ENCODE results near the gene PAXIP1.
"Not testable (repeated sequence)": the region's sequence is repeated elsewhere in the genome, so short reads cannot be mapped to it uniquely, and the experiment has no call there.

Gene PAXIP1, protein sequence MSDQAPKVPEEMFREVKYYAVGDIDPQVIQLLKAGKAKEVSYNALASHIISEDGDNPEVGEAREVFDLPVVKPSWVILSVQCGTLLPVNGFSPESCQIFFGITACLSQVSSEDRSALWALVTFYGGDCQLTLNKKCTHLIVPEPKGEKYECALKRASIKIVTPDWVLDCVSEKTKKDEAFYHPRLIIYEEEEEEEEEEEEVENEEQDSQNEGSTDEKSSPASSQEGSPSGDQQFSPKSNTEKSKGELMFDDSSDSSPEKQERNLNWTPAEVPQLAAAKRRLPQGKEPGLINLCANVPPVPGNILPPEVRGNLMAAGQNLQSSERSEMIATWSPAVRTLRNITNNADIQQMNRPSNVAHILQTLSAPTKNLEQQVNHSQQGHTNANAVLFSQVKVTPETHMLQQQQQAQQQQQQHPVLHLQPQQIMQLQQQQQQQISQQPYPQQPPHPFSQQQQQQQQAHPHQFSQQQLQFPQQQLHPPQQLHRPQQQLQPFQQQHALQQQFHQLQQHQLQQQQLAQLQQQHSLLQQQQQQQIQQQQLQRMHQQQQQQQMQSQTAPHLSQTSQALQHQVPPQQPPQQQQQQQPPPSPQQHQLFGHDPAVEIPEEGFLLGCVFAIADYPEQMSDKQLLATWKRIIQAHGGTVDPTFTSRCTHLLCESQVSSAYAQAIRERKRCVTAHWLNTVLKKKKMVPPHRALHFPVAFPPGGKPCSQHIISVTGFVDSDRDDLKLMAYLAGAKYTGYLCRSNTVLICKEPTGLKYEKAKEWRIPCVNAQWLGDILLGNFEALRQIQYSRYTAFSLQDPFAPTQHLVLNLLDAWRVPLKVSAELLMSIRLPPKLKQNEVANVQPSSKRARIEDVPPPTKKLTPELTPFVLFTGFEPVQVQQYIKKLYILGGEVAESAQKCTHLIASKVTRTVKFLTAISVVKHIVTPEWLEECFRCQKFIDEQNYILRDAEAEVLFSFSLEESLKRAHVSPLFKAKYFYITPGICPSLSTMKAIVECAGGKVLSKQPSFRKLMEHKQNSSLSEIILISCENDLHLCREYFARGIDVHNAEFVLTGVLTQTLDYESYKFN

DNA sequence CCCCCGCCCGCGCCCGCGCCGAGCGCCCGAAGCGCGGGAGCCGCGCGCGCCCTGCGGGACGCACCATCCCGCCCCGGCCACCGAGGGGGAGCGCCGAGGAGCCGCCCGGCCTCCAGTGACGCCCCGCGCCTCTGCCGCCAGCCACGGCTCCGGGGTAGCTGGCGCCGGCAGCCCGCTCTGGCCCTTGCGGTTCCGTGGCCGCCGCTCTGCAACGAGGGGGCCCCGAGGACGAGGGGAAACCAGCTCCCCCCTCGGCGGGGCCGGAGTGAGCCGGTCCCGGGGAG, at the start of gene PAXIP1:
PAXIP1 (minus strand) TSS at position 33 of the 284 bp plus-strand sequence. CDS start 195 bp downstream, outside the sequence.
- no peak for DNase-seq

DNA sequence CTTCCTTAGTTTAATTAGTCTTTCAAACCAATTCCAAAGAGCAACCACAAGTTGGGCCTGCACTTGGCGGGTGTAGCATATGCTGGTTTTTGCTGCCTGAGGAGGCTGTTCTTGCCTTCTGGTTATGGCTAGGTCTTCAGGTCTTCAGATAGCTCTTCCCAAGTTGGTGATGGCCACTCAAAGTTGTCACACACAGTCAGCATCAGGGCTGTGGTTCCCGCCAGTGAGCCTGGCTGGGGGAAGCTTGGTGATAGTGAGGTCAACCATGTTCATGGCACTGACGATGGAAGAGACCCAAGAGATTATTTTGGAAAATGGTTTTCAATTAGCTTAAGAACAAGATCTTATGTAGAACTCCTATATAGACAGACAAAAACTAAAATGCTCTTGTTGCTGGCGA, 48.4 kb upstream of the PAXIP1 start:
- DNase-seq, result no peak

DNA sequence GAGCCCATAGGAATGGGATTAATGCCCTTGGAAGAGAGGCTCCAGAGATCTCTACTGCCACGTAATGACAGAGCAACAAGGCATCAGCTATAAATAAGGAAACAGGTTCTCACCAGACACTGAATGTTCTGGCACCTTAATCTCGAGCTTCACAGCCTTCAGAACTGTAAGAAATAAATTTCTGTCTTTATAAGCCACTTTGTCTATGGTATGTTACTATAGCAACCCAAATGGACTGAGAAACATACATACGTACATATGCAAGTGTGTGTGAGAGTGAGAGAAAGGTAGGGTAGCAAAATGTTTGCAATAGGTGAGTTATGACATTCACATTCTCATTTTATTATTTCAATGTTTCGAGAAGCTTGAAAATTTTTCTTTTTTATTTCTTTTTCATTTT, 45.1 kb upstream of the PAXIP1 start:
- DNase-seq, result no peak

DNA sequence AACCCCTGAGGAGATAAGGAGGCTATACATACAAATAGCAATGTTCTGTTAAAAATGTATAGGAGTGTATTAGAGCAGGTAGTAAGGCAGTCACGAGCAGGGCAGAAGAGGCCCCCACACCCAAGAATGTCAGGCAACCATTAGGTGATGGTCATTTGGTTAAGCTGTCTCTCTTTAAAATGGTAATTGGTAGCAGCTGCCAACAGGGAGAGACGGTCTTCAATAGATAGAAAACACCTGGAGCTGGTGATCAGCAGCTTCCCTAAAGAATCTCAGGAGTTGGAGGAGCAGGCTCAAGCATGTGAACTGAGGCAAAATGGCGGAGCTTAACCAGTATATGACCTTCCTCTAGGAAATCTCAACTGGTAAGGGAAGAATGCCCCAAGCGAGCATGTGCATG, 40.8 kb upstream of the PAXIP1 start:
- DNase-seq, result no peak

DNA sequence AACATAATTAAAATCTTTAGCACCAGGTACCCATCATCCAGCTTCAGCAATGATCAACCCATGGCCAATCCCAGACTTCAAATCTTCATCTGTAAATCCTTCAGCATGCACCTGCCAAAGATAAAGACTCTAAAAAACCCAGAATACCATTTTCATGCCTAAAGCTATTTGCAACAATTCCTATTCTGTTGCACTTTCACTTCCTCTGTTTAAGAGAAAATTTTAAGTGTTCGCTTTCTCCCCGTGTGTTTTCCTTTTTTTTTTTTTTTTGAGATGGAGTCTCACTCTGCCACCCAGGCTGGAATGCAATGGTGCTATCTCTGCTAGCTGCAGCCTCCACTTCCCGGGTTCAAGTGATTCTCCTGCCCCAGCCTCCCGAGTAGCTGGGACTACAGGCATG, 35.4 kb upstream of the PAXIP1 start:
- no peak for DNase-seq

DNA sequence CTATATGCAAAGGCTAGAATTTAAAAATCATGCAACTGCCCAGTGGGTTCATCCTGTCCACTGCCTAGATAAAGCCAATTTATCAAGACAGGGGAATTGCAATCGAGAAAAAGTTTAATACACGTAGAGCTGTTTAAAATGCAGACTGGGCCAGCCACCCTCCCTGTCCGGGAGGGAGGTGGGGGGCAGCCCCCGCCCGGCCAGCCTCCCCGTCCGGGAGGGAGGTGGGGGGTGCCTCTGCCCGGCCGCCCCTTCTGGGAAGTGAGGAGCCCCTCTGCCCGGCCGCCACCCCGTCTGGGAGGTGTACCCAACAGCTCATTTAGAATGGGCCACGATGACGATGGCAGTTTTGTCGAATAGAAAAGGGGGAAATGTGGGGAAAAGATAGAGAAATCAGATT, 31.6 kb upstream of the PAXIP1 start:
- DNase-seq, result not testable (repeated sequence)

DNA sequence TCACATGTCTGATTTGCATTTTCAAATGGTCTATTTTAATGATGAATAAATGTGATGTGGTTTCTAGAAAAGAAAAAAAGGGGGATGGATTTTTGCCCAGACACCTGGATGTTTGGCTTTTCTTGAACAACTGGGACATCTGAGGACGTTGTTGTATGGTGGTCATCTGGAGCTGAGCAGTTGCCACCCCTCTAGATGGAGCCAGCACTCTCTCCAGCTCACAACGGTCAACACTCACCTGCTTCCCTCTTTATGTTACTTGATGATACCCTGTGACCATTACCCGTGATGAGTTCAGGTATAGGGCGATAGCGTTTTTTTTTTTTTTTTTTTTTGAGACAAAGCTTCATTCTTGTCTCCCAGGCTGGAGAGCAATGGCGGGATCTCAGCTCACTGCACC, 30.1 kb upstream of the PAXIP1 start:
- DNase-seq, result no peak

DNA sequence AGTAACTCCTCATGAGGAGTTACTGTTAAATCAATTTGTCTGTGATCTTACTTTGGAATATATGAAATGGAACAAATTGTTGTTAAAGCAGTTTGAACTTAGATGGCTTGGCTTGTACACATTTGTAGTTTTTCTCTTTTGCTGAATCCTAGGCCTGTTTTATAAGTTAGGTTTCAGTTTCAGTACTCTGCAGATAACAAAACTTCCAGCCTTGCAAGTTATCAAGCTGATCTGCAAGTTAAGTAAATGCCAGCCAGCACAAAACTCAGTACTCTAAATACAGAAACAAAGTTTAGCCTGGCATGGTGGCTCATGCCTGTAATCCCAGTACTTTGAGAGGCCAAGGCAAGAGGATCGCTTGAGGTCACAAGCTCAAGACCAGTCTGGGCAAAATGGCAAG, 25.0 kb upstream of the PAXIP1 start:
- DNase-seq, result no peak

DNA sequence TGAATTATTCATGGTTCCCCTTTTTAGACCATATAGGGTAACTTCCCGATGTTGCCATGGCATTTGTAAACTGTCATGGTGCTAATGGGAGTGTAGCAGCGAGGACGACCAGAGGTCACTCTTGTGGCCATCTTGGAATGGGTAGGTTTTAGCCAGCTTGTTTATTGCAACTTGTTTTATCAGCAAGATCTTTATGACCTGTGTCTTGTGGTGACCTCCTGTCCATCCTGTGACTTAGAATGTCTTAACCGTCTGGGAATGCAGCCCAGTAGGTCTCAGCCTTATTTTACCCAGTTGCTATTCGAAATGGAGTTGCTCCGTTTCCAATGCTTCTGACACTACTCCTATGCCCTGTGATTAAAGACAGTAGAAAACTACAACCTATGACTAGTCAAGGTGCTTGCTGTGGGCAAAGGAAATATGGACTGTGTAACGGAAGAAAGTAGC, 18.8 kb upstream of the PAXIP1 start:
- DNase-seq, result no peak

DNA sequence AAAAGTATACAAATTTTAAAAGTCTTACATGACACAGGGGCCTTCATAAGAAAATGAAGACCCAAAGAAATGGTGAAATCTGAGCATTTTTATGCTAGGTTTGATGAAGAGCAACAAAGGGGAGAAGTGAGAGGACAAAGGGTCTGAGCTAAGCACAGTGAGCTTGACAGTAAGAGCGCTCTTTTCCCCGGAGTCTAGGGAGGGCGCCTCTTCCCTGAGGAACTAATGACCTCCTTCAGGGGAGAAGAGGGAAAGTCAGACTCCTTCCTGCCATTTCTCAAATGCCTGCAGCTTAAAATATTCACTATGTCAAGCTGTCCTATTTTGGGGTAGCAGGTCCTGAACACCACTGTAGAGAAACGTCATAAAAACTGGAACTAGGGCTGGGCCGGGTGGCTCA, 18.1 kb upstream of the PAXIP1 start:
- DNase-seq, result no peak

DNA sequence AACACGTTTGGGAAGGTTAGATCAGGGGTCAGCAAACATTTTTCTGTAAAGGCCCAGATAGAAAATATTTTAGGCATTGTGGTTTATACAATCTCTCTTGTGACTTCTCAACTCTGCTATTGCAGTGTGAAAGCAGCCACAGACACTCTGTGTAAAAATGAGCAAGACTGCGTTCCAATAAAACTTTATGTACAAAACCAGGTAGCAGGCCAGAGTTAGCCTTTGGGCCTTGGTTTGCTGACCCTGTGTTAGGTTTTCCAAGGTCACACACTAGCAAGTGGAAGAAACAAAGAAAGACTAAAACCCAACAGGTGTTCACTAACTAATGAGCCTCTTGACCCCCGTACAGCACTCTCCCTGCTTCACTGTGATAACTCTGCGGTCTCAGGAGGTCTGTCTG, 14.9 kb upstream of the PAXIP1 start:
- DNase-seq, result no peak

DNA sequence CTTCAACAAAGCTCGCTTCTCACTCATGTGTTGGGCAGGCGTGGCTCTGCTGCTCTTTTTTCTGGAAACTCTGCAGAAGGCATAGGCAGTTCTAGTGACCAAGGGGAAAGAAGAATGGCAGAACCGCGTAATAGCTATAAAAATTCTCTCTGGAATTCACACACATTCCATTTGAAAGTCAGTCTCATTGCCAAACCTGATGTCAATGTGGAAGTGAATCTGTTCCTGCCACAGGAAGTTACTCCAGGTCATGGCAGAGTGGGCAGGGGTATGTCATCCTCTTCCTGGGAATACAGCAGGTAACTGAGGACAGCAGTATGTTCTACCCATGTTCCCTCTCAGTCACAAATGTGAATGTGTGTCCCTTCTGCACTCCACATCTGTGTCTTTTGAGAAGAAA, 8.2 kb upstream of the PAXIP1 start:
- DNase-seq, result no peak

DNA sequence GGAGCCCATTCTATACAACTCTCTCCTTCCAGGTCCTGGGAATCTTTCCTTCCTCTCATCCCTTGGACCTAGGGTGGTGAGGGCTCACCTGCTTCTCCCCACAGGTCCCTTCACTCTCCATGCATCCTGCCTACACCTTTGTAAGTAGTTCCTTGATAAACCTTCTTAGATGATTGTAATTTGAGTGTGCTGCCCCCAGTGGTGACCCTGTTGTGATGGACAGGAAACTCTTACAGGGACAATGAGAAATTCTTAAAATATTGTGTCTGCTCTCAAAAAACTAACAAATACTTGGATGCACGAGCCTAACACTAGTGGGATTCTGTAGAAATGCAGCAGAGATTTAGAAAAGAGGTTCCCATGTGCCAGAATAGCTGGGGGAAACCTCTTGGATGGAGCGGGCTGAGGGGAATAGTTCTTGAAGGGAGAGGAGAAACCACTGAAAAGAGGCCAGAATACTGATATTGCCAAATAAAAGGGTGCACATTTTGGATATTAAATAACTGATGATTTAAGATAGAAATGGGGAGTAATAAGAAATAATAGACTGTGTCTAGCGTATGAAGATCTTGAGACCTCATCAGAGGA, 6.7 kb upstream of the PAXIP1 start:
- DNase-seq, result no peak

DNA sequence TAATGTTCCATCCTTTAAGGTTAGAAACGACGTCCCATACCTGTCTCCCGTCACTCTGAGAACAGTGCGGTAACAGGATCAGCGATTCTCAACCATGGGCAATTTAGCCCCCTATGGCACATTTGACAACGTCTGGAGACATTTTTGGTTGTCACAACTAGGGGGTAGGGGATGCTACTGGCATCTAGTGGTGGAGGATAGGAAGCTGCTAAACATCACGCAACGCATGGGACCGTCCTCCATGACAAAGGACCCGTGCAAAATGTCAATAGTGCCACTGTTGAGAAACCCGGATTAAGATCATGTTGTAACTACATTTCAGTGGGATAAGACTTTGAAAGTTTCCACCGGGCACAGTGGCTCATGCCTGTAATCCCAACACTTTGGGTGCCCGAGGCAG, 5.0 kb upstream of the PAXIP1 start:
- DNase-seq, result no peak

DNA sequence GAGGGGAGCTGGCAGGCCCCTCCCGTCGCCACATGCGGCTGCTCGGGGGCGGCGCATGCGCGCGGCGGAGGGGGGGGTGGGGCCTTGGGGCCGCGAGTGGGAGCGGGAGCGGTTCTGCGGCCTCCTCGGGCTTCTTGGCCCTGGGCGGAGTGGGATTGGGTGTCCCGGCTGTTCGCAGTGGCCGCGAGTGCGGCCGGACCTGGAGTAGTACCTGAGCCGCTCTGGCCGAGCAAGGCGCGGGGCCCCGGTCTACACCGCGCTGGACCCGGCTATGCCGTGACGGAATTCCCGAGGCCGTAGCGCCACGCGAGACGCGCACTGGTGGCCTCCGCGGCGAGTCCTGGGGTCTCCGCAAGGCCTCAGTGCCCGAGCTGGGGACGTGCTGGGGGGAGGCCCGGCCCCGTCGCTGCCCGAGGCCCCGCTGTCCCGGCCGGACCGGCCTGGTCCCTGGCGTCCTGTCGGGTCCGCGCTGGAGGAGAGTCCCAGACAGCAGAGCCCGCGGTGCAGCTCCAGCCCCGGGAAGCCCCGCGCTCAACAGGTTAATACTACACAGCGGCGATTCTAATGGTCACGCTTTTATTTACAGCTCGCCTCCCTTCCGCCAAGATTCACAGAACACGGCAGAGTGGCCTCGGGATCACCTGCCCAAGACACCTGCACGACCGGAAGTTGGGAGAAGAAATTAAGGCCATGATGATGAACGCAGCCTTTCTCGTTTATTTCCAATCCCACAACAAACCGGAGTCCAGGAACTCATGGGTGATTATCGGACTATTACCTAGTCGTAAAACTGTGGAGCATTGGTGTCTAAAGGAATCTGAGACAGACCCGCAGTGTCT, 671 bp upstream of the PAXIP1 start:
- no peak for DNase-seq

DNA sequence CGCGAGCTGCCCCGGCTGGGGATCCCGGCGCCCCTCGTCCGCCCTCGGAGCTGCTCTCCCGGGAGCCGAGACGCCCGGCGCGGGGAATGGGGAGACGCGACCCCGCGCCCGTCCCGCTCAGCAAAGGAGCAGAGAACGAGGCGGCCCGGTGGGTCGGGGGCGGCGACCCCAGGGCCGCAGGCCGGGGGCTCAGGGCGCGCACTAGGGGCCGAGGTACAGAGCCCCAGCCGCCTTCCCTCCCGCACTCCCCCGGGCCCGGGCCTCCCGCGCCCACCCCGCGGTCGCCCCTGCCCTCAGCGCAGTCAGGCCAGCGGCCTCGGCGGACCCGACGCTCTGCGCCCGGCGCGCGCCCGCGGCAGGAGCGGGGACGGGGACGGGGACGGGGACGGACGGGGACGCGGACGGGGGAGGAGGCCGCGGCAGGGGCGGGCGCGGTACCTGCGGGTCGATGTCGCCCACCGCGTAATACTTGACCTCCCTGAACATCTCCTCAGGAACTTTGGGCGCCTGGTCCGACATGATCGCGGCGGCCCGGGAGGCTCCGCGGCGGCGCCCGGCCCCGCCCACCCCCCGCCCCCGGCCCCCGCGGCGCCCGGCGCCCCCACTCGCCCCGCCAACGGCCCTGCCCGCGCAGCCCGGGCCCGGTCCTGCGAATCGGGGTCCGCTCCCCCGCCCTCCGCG, 373 bp downstream of the PAXIP1 start:
- DNase-seq, result no peak

DNA sequence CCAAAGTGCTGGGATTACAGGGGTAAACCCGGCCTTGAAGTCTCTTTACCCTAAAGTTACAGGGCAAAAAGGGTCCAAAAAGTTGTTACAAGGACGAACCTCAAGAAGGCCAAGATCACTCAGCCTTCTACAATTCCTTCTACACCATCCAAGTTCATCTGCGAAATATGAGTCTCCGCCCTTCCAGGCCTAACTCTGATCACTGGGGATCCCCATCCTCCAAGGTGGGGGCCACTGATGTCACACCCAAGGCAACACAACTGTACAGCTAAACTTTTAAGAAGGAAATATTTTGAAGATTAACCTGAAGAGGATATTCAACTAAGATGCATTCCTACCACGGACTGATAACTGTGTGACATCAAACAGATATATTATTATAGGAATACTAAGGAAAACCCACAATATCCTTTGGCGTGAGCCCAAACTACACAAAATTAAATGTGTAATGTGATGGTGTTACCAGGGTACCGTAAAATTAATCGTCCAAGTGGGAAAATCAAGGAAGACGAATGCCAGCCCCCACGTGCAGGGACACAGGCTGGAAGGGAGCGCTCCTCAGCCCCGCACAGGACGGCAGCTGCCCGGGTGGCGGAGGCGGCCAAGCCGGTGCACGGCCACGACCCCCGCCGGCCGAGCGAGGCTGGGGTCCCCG, 1.0 kb downstream of the PAXIP1 start:
- no peak for DNase-seq

DNA sequence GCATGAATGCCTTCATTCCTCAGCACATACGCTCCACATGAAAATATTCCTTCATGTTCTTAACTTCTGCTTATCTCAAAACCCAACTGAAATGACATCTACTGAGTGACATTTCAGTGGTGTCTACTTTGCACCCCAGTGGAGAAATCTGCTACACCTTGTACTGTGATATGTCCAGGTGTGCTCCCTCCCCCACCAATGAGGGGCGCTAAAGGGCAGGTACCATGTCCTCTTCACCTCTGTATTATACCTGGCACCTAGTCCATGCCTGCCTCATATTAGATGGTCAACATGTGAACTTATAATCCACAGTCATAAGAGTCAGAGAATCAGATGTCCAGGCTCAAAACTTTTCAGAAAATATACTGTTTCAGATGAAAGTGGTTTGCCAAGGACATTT, 2.1 kb downstream of the PAXIP1 start:
- no peak for DNase-seq

DNA sequence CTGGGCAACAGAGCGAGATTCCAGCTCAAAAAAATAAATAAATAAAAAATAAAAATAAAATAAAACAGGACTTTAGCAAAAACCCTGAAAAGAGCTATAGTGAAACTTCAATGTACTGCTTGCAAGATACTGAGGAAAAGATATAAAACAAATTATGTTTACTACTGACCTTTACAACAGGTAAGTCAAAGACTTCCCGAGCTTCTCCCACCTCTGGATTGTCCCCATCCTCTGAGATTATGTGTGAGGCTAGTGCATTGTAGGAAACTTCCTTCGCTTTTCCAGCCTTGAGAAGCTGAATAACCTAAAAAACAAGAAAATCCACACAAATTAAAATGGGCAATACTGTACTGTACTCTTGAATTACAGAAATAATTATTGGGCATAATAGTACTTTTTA, 4.4 kb downstream of the PAXIP1 start:
- DNase-seq, result no peak

DNA sequence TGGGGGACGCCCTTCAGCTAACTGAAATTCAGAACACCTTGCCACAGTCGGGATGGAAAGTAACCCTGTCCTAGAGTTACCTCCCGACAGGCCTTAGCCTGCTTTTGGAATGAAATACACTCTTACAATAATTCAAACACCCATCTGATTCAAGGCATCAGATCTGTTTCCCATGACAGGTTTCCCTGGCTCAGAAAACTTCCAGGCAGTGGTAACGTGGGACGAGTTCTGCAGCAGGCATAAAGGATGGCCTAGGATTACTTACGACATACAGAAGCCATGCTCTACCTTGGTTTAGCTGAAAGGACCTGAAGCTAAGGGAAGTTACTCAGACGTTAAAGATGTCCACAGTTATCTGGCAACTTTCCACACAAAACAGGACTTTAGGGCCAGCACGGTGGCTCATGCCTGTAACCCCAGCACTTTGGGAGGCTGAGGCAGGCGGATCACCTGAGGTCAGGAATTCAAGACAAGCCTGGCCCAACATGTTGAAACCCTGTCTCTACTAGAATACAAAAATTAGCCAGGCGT, 5.0 kb downstream of the PAXIP1 start:
- DNase-seq, result no peak

DNA sequence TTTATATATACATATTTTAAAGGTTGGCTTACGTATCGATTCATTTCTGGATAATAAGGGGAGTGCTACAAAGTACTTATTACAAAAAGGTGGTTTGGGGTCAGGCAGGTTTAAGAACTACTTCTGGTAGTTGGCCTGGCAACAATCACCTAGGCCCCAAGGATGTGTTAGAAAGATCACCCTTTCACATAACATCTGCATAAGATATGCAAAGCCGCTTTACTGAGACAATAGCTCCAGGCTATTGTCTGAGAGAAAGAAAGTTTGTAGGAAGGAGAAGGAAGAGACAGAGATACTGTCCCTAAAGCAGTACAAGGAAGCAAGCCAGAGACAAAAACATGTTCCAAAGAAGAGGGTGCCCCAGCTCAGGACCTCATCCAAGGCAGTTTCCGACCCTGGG, 6.2 kb downstream of the PAXIP1 start:
- DNase-seq, result no peak
